ENCODE measurements around the gene IVD. TPM values are rescaled to one million over a fixed set of nuclear protein-coding genes. Genes with fewer than 3 reads are reported as not detected.

The IVD gene
- total and polyA plus RNA-seq, 2 of the 4 experiments (the other 2 are of a cell fraction): 31.7 to 41.1 TPM

DNA sequence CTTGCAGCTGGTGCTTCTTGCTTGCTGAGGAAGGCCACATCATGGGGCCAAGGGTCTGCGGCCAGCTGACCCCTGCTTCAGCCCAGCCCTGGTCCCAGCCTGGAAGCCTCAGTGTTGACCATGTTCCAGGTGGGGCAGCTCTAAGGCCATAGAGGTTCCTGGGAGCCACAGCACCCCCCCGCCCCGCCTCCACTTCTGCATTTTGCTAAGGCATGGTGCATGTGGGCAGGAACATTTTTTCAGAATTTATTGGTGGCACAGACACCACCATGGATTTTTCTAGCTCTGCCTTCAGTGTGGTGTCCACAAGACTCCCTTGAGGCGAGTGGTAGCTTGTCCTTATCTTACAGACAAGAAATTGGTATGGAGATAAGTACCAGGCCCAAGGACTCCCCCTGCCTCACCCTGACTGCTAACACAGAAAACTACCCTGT, 63.3 kb downstream of the IVD start:
- in situ Hi-C loops (cut with MboI; ENCODE audit: low sequenced_read_pairs): no loop called here
- CTCF ChIA-PET: no interaction called here

More for the DNA sequence above, 63.3 kb downstream of the IVD start:
- WGBS, 2 experiments (ENCODE audit: extremely low coverage in 2 of 2, insufficient read length in 1 of 2): 100% methylated on average over 1 of the region's 4 CpGs; no CpG with 5 or more reads in 1 of the 2 experiments
- H2AK9ac ChIP-seq (replicated peaks; ENCODE audit: low read depth, low read length, poor library complexity): no peak overlapping the region
- H3K56ac ChIP-seq (ENCODE audit: extremely low read depth, insufficient read depth, low read length): no peak overlapping the region
- peaks cover 4% of the 10 kb centered on the region; the same call in 1 of the 2 replicates for H4K20me1 ChIP-seq (ENCODE audit: insufficient read depth, low read length)
- no peak overlapping the region for H3K27ac ChIP-seq (ENCODE audit: insufficient read depth, low read length)
- no peak overlapping the region for H3K9ac ChIP-seq (ENCODE audit: low read depth, low read length)
- H2AFZ ChIP-seq (replicated peaks; ENCODE audit: low read length, poor library complexity): no peak overlapping the region
- no peak overlapping the region for H3K4me2 ChIP-seq (ENCODE audit: low read depth, low read length)
- no peak overlapping the region for H4K8ac ChIP-seq (ENCODE audit: low read depth in 2 of 2, low read length in 2 of 2)
- H3K4ac ChIP-seq (ENCODE audit: low read depth, low read length): no peak overlapping the region
- DNase-seq (no peak), ATAC-seq (ENCODE audit: low read depth) (no peak)
- no peak overlapping the region for H2BK5ac ChIP-seq (ENCODE audit: low read depth, low read length, poor library complexity, severe bottlenecking)
- peaks cover 6 to 22% of the 10 kb centered on the region in 2 experiments; a peak in 3 of 4 replicates for H3K79me1 ChIP-seq (ENCODE audit: low read depth in 1 of 2, low read length in 2 of 2)
- peaks cover 12% of the 10 kb centered on the region for H3K4me1 ChIP-seq (ENCODE audit: control insufficient read depth, insufficient read depth, low read length)
- H3K9me3 ChIP-seq (ENCODE audit: control insufficient read depth, insufficient read depth, low read length): no peaks in the 10 kb centered on the region
- H3K4me3 ChIP-seq (ENCODE audit: insufficient read depth, low read depth, low read length): no peak overlapping the region
- no peak overlapping the region for H2BK15ac ChIP-seq (ENCODE audit: low read depth, low read length)
- no peaks in the 10 kb centered on the region for H3K27me3 ChIP-seq (ENCODE audit: control insufficient read depth, insufficient read depth, low read length)
- H2AK5ac ChIP-seq (ENCODE audit: low read depth, low read length): no peak overlapping the region
- H3K14ac ChIP-seq (replicated peaks; ENCODE audit: low read depth, low read length): no peak overlapping the region
- no peak overlapping the region for H3K23ac ChIP-seq (ENCODE audit: low read depth, low read length)
- no peak overlapping the region for H4K91ac ChIP-seq (ENCODE audit: insufficient read depth, low read depth, low read length)
- POLR2A ChIA-PET (ENCODE audit: unreplicated experiment): no interaction called here
- H4K5ac ChIP-seq (ENCODE audit: low read depth, low read length): no peak overlapping the region
- TF ChIP-seq, protein P1, sequence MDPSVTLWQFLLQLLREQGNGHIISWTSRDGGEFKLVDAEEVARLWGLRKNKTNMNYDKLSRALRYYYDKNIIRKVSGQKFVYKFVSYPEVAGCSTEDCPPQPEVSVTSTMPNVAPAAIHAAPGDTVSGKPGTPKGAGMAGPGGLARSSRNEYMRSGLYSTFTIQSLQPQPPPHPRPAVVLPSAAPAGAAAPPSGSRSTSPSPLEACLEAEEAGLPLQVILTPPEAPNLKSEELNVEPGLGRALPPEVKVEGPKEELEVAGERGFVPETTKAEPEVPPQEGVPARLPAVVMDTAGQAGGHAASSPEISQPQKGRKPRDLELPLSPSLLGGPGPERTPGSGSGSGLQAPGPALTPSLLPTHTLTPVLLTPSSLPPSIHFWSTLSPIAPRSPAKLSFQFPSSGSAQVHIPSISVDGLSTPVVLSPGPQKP (IDR thresholded peaks at IDR 0.05; ENCODE audit: borderline replicate concordance, low read depth, low read length): no peak
- TF ChIP-seq NFE2L2 (IDR thresholded peaks at IDR 0.05; ENCODE audit: low read depth, low read length): no peak
- no peak for TF ChIP-seq POLR2A (IDR thresholded peaks at IDR 0.05; ENCODE audit: low read depth, low read length)
- no peak for TF ChIP-seq MAZ (IDR thresholded peaks at IDR 0.05; ENCODE audit: borderline replicate concordance, low read depth, low read length)
- no peak for TF ChIP-seq MAFK (IDR thresholded peaks at IDR 0.05; ENCODE audit: low read depth, low read length)
- TF ChIP-seq, protein P2, sequence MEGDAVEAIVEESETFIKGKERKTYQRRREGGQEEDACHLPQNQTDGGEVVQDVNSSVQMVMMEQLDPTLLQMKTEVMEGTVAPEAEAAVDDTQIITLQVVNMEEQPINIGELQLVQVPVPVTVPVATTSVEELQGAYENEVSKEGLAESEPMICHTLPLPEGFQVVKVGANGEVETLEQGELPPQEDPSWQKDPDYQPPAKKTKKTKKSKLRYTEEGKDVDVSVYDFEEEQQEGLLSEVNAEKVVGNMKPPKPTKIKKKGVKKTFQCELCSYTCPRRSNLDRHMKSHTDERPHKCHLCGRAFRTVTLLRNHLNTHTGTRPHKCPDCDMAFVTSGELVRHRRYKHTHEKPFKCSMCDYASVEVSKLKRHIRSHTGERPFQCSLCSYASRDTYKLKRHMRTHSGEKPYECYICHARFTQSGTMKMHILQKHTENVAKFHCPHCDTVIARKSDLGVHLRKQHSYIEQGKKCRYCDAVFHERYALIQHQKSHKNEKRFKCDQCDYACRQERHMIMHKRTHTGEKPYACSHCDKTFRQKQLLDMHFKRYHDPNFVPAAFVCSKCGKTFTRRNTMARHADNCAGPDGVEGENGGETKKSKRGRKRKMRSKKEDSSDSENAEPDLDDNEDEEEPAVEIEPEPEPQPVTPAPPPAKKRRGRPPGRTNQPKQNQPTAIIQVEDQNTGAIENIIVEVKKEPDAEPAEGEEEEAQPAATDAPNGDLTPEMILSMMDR (conservative IDR thresholded peaks at IDR 0.05; ENCODE audit: low read depth, low read length): no peak
- TF ChIP-seq CEBPB (IDR thresholded peaks at IDR 0.05; ENCODE audit: low read depth, low read length): no peak
- TF ChIP-seq SMC3 (IDR thresholded peaks at IDR 0.05; ENCODE audit: low read depth, low read length): no peak
- TF ChIP-seq RAD21 (IDR thresholded peaks at IDR 0.05; ENCODE audit: low read length): no peak
- intact Hi-C loops (cut with micrococcal nuclease): no loop called here
- H3K18ac ChIP-seq (ENCODE audit: low read depth, low read length): no peak overlapping the region
- BruUV-seq (replicated peaks): no TSS peak
- peaks cover 33% of the 10 kb centered on the region for H3K36me3 ChIP-seq (ENCODE audit: control insufficient read depth, insufficient read depth, low read length)
- H2BK20ac ChIP-seq (ENCODE audit: low read depth, low read length): no peak overlapping the region
- dilution Hi-C loops (cut with HindIII; ENCODE audit: low sequenced_read_pairs, unreplicated experiment): no loop called here
- peaks cover 16% of the 10 kb centered on the region for H3K9me1 ChIP-seq (ENCODE audit: insufficient read depth, low read length)
- H2BK120ac ChIP-seq (ENCODE audit: low read depth, low read length): no peak overlapping the region

Measured in IMR-90 (cell line).